Stimulated activated naive B cell treated with anti-CD40 and anti-IgM and Interleukin-4, amounts not matched to agents 10 μg/mL and 1 μg/mL and 100 μg/mL, for 72 hours (primary cell): ENCODE results near the gene GPATCH8.

ENCODE experiments used
- ATAC-seq, 2 donors: fragments of 150-1000 bp; cut with Tn5 transposase; replicated peaks; 2 replicates each; pipeline ENCODE4 v1.10.0; 2021; ENCODE audit warnings: moderate library complexity in 1 of 2
- DNase-seq: peaks from one replicate; pipeline ENCODE4 v3.0.0; 2021
- H3K27ac Mint-ChIP-seq: one replicate; pipeline ENCODE4 v1.8.0; 2022; ENCODE audit warnings: mild to moderate bottlenecking, mixed read lengths
- H3K27me3 Mint-ChIP-seq, 2 donors: one replicate each; pipeline ENCODE4 v1.8.0; 2022; ENCODE audit warnings: mixed read lengths in 2 of 2
- H3K36me3 Mint-ChIP-seq, 2 donors: one replicate each; pipeline ENCODE4 v1.8.0; 2022; ENCODE audit warnings: mixed read lengths in 2 of 2, mild to moderate bottlenecking in 1 of 2
- H3K4me1 Mint-ChIP-seq, 2 donors: one replicate each; pipeline ENCODE4 v1.8.0; 2022; ENCODE audit warnings: mixed read lengths in 2 of 2, mild to moderate bottlenecking in 1 of 2
- H3K4me3 Mint-ChIP-seq, 2 donors: one replicate each; pipeline ENCODE4 v1.8.0; 2022; ENCODE audit warnings: mild to moderate bottlenecking in 2 of 2, mixed read lengths in 2 of 2, moderate library complexity in 1 of 2
- H3K9me3 Mint-ChIP-seq, 2 donors: one replicate each; pipeline ENCODE4 v1.8.0; 2022; ENCODE audit warnings: mixed read lengths in 2 of 2, mild to moderate bottlenecking in 1 of 2

The GPATCH8 gene

DNA sequence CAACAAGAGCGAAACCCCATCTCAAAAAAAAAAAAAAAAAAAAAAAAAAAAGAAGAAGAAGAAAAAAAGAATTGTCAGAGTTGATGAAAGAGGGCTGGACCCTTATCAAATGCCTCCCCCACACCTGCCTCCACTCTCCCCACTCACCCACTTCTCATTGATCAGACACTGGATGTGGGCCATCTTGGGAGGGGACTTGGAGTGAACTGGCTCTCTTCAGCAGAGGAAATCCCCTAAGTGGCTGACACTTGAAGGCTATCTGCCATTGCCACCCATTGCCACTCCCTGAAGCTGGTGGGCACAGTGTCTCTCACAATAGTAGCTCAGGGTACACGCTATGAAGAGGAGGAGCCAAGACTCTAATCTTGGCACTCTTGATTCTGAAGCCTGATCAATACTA lies 115.4 kb downstream of the GPATCH8 start:
- Mint-ChIP-seq H3K27ac (no peak overlapping the region), H3K36me3 (peaks cover 0 to 4% of the 10 kb centered on the region in 2 donors), H3K4me1 (peaks cover 9 to 34% of the 10 kb centered on the region in 2 donors), H3K27me3 (peaks cover 20 to 45% of the 10 kb centered on the region in 2 donors), H3K4me3 (no peak overlapping the region), H3K9me3 (peaks cover 0 to 6% of the 10 kb centered on the region in 2 donors)
- DNase-seq (no peak), ATAC-seq (no peak)

DNA sequence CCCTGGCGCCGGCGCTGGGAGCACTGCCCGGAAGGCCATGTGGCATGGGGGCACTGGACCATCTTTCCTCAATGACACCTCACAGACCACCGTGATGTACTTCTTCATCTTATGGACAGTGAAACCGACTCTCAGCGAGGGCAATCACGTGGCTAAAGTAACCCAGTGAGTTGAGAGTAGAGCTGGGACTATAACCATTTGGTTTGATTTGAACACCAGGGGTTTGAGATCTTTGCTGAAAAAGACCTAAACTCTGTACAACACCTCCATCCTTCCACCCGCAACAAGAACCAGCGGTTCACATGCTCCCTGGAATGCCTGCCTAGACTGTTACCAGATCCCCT lies 117.1 kb downstream of the GPATCH8 start:
- no peak for DNase-seq
- no peak overlapping the region for H3K27ac Mint-ChIP-seq
- peaks cover 9 to 34% of the 10 kb centered on the region in 2 donors for H3K4me1 Mint-ChIP-seq
- no peak for ATAC-seq
- H3K36me3 Mint-ChIP-seq, result peaks cover 0 to 4% of the 10 kb centered on the region in 2 donors
- H3K9me3 Mint-ChIP-seq, result peaks cover 0 to 6% of the 10 kb centered on the region in 2 donors
- H3K4me3 Mint-ChIP-seq, result peak overlapping the region; percentile 73 to 78
- H3K27me3 Mint-ChIP-seq, result peaks cover 20 to 50% of the 10 kb centered on the region in 2 donors

DNA sequence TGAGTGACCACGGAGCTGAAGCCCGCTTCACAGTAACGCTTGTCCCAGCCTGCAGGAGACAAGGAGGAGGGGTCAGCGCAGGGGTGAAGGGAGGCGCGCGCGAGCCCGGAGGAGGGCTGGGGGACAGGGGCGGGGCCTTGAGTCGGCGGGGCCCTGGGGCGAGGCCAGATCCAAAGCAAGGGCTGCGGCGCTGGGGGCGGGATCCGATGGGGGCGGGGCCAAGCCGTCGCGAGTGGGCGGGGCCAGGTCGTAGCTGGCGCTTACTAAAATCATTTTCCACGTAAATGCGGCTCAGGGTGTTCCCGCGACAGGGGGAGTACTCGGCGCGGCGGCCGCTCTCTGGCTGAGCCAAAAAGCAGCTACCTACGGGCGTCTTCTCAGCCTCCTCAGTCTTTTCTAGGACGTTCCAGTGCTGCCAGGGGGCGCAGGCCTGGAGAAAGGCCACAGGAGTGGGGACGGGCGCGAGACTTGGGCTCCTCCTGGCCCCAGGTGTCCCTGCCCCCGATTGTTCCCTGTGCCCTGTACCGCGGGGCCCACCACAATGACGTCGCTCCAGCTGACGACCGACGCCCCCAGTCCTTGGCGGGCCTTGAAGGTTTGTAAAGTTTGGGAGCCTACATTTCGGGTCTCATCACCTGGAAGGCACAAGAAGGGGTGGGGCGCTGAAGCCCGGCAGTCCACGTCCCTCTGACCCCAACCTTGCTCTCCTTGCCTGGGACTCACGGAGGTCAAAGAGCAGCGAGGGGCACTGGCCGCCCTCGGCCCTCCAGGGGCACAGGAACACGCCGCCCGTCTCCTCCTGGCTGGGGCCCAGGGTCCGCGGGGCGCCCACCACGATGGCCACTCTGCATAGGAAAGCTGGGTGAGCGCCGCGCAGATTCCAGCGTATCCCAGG lies 117.7 kb downstream of the GPATCH8 start:
- Mint-ChIP-seq H3K36me3 (peaks cover 0 to 4% of the 10 kb centered on the region in 2 donors), H3K4me1 (peaks cover 9 to 30% of the 10 kb centered on the region in 2 donors), H3K4me3 (peak overlapping the region; percentile 73 to 78), H3K27ac (peak overlapping the region; percentile 38), H3K9me3 (peaks cover 0 to 6% of the 10 kb centered on the region in 2 donors), H3K27me3 (peaks cover 20 to 50% of the 10 kb centered on the region in 2 donors)
- DNase-seq (peak; percentile 71), ATAC-seq (peak; percentile 86)

DNA sequence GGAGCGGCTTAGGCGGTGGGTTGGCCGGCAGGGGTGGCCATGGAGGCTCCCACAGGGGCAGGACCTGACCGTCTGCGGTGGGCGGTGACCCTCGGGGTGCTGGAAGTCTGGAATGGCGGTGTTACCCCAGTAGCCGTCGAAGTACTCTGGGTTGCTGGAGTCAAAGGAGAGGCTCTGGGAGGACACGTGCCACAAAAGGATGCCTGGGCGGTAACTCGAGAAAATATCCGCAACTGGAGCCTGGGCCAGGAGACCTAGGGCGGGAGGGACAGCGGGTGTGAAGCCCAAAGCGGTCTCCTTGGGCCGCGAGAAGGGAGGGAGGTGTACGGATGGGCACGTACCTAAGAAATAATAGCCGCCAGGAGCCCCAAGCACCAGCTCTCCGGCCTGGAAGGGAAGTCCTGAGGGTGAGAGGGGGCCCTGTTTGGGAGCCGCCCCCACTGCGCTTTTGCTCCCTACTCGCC lies 118.4 kb downstream of the GPATCH8 start:
- ATAC-seq (peak; percentile 26 to 34), DNase-seq (no peak)
- H3K4me3 Mint-ChIP-seq, result peak overlapping the region; percentile 73 to 78
- peaks cover 0 to 2% of the 10 kb centered on the region in 2 donors for H3K9me3 Mint-ChIP-seq
- H3K27me3 Mint-ChIP-seq, result peaks cover 19 to 49% of the 10 kb centered on the region in 2 donors
- no peak overlapping the region for H3K27ac Mint-ChIP-seq
- H3K4me1 Mint-ChIP-seq, result peaks cover 7 to 24% of the 10 kb centered on the region in 2 donors
- H3K36me3 Mint-ChIP-seq, result peaks cover 0 to 4% of the 10 kb centered on the region in 2 donors

DNA sequence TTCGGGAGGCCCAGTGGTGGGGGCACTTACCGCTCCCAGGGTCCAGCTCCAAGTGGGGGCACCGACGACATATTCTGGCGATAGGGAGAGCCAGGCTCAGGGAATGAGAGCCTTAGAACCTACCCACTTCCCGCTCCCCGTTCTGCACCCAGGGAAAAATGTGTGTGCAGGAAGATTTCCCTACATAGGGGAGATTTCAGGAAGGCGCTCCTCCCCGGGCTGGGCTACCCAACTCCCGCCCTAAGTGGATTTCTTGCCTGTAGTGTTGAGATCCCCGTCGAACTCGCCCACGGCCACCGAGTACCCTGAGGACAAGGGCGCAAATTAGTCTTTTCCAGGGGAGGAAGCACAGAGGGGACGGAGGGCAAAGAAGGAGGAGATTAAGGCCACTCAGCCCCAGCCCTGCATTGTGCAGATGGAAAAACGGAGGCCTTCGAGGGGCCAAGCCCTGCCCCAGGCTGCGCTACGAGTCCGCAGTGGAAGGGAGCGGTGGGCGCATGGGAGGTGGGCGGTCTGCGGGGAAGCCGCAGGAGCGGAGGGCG lies 118.9 kb downstream of the GPATCH8 start:
- DNase-seq (no peak), ATAC-seq (no peak)
- Mint-ChIP-seq H3K9me3 (peaks cover 0 to under 1% of the 10 kb centered on the region in 2 donors), H3K36me3 (peaks cover 0 to 1% of the 10 kb centered on the region in 2 donors), H3K4me3 (peak overlapping the region; percentile 51 to 60), H3K27ac (peak overlapping the region; percentile 4), H3K4me1 (peaks cover 2 to 18% of the 10 kb centered on the region in 2 donors), H3K27me3 (peaks cover 14 to 47% of the 10 kb centered on the region in 2 donors)

DNA sequence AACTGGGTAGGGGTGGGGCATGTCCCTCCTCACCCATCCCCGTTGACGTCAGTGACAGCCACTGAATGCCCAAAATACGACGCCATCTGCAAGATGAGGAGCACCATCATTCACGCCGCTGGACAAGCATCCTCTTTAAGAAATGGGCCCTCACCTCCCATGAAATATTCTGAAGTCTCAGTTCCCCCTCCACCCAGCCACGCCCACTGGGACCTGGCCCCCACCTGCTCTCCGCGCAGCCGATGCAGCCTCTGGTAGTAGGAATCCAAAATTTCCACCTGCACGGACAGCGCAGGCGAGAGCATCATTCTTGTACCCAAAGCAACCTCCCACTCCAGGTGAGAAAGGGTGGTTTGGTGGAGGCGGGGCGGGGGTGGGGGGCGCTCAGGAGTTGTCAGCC lies 119.3 kb downstream of the GPATCH8 start:
- H3K27ac Mint-ChIP-seq, result no peak overlapping the region

DNA sequence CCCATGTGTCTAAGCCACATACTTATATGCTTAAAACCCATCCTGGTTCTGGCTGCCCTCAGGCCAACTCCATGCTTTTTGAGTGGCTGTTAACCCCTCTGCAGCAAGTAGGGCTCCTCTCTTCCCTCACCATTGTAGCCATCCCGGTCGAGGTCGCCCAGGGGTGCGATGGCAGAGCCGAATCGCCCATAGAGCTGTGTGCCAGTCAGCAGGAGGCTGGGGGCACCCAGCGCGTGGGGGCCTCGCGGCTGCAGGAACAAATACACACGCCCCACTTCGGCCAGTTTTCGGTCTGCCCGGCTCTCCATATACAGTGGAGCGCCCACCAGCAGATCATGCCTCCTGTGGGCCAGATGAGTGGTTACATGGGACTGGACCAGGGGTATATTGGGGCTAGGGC lies 119.8 kb downstream of the GPATCH8 start:
- Mint-ChIP-seq H3K27me3 (peaks cover 12 to 47% of the 10 kb centered on the region in 2 donors), H3K9me3 (no peaks in the 10 kb centered on the region), H3K36me3 (no peaks in the 10 kb centered on the region), H3K4me1 (peaks cover 2 to 16% of the 10 kb centered on the region in 2 donors), H3K27ac (no peak overlapping the region), H3K4me3 (no peak overlapping the region)
- DNase-seq (no peak), ATAC-seq (no peak)

More for the DNA sequence above, 119.3 kb downstream of the GPATCH8 start:
- peaks cover 2 to 16% of the 10 kb centered on the region in 2 donors for H3K4me1 Mint-ChIP-seq
- no peak overlapping the region for H3K4me3 Mint-ChIP-seq
- DNase-seq, result no peak
- no peaks in the 10 kb centered on the region for H3K36me3 Mint-ChIP-seq
- no peaks in the 10 kb centered on the region for H3K9me3 Mint-ChIP-seq
- ATAC-seq, result no peak
- peaks cover 9 to 43% of the 10 kb centered on the region in 2 donors for H3K27me3 Mint-ChIP-seq

DNA sequence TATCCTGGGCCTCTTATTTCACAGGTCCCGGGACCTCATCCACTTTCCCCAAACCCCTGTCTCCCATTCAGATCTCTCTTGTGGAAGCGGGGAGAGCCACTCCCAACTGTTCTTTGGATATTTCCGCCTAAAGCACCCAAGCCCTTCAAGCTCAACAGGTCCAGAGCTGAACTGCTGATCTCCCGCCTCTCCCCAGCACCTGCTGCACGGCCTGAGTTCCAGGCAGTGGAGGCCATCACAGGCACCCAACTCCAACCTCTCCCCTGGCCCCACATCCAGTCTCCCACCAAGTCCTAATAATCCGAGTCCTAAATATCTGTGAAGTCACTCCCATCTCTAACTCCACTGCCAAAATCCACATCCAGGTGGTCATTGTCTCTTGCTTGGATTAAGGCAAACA lies 120.3 kb downstream of the GPATCH8 start:
- ATAC-seq, result no peak
- no peaks in the 10 kb centered on the region for H3K36me3 Mint-ChIP-seq
- H3K27me3 Mint-ChIP-seq, result peaks cover 13 to 50% of the 10 kb centered on the region in 2 donors
- no peak overlapping the region for H3K4me3 Mint-ChIP-seq
- peaks cover 2 to 16% of the 10 kb centered on the region in 2 donors for H3K4me1 Mint-ChIP-seq
- no peak overlapping the region for H3K27ac Mint-ChIP-seq
- no peak for DNase-seq
- H3K9me3 Mint-ChIP-seq, result no peaks in the 10 kb centered on the region

DNA sequence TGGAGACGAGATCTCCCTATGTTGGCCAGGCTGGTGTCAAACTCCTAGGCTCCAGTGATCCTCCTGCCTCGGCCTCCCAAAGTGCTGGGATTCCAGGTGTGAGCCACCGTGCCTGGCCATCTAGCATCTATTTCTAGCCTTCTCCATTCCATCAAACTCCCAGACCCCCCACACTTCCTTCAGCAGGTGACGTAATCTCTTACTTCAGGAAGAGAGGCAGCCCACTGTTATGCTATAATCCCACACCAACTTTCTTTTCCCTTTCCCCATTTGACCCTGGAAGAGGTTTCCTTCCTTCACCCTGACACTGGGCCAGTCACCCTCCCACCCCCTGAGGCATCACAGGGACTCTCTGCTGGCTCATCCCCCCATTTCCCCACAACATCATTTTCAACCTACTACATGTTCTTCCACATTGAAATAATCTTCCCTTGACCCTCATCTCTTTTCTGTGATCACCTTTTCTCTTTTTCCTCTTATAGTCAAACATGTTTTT lies 121.3 kb downstream of the GPATCH8 start:
- no peak overlapping the region for H3K4me3 Mint-ChIP-seq
- H3K27ac Mint-ChIP-seq, result no peak overlapping the region
- peaks cover 2 to 16% of the 10 kb centered on the region in 2 donors for H3K4me1 Mint-ChIP-seq
- no peaks in the 10 kb centered on the region for H3K36me3 Mint-ChIP-seq
- no peaks in the 10 kb centered on the region for H3K9me3 Mint-ChIP-seq
- DNase-seq (no peak), ATAC-seq (no peak)
- H3K27me3 Mint-ChIP-seq, result peaks cover 12 to 53% of the 10 kb centered on the region in 2 donors

DNA sequence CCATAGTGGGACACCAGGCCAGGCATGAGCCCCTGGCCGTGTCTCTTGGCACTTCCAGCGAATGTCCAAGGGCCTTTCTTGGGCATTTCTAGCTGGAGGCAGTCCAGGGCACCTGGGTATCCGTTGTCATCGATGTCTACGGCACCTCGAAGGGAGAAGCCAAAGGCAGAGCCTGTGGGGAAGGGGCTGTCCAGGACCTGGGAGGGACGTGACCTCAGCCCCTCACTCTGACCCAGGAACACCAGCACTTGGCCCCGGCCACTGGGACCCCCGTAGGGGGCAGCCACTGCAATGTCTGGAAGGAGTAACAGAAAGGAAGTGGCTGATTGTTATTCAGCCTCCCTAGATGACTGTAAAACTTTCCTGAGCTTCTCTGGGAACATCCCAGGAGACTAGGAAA lies 122.4 kb downstream of the GPATCH8 start:
- Mint-ChIP-seq H3K4me3 (no peak overlapping the region), H3K27ac (no peak overlapping the region), H3K9me3 (no peaks in the 10 kb centered on the region), H3K4me1 (peaks cover 2 to 14% of the 10 kb centered on the region in 2 donors), H3K27me3 (peaks cover 12 to 56% of the 10 kb centered on the region in 2 donors), H3K36me3 (no peaks in the 10 kb centered on the region)
- ATAC-seq (no peak), DNase-seq (no peak)

DNA sequence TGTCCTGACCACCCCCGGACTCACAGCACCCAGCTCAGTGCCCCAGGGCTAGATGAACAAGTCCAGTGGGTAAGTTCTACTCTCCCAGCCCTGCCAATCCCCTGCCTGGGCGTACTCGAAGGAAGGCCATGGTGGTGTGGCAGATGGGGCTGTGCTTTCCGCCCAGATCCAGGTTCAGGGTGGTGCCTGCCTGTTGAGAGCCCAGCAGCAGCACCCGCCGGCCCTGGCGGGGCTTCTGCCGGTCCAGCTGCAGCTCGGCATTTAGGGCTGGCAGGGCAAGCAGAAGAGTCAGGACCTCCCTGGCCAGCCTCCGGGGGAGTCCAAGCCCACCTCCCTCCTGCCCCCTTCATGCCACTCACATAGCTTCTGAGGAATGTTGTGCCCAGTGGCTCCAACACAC lies 123.3 kb downstream of the GPATCH8 start:
- Mint-ChIP-seq H3K4me3 (no peak overlapping the region), H3K27ac (no peak overlapping the region), H3K4me1 (peaks cover 4 to 18% of the 10 kb centered on the region in 2 donors), H3K27me3 (peaks cover 12 to 61% of the 10 kb centered on the region in 2 donors), H3K36me3 (no peaks in the 10 kb centered on the region), H3K9me3 (no peaks in the 10 kb centered on the region)
- ATAC-seq (no peak), DNase-seq (no peak)

DNA sequence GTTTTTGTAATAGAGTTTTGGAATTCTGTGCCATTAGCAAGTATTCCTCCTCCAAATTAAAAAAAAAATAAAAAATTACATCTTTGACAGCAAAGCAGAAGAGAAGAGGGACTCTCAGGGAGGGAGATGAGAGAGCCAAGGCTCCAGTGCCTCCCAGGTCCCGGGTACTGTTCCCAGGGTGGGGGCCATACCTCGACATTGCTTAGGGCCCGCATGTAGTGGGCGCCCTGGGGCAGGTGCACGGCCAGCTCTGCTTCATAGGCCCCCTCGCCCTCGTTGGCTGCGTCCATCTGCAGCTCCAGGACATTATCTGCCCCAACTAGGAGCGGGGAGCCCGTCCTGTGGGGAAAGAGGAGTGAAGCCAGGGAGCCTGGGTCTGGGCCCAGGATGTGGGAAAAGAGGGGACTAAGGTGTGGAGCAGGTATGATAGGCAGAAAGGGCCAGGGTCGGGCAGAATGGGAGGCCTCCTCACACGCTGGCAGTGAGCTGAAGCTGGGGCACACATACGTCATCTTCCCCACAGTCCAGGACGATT lies 125.0 kb downstream of the GPATCH8 start:
- Mint-ChIP-seq H3K27ac (no peak overlapping the region), H3K27me3 (peaks cover 20 to 58% of the 10 kb centered on the region in 2 donors), H3K36me3 (no peaks in the 10 kb centered on the region), H3K4me3 (no peak overlapping the region), H3K9me3 (no peaks in the 10 kb centered on the region), H3K4me1 (peaks cover 3 to 19% of the 10 kb centered on the region in 2 donors)
- ATAC-seq (no peak), DNase-seq (no peak)

DNA sequence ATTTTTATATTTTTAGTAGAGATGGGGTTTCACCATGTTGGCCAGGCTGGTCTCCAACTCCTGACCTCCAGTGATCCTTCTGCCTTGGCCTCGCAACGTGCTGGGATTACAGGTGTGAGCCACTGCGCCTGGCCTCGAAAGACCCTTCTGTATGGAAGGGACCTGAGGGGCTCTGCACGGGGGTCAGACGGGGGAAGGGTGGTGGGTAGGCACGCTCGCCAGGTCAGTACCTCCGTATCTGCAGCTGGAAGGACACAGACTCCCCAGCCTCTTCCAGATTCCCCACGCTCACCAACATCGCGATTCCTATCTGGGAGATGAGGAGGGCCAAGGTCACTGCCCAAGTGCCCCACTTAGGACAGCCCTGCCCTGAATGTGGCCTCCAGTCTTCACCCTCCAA lies 126.4 kb downstream of the GPATCH8 start:
- DNase-seq (no peak), ATAC-seq (no peak)
- H3K4me3 Mint-ChIP-seq, result no peak overlapping the region
- no peaks in the 10 kb centered on the region for H3K9me3 Mint-ChIP-seq
- no peak overlapping the region for H3K27ac Mint-ChIP-seq
- H3K27me3 Mint-ChIP-seq, result peaks cover 28 to 59% of the 10 kb centered on the region in 2 donors
- H3K36me3 Mint-ChIP-seq, result no peaks in the 10 kb centered on the region
- H3K4me1 Mint-ChIP-seq, result peaks cover 3 to 19% of the 10 kb centered on the region in 2 donors

DNA sequence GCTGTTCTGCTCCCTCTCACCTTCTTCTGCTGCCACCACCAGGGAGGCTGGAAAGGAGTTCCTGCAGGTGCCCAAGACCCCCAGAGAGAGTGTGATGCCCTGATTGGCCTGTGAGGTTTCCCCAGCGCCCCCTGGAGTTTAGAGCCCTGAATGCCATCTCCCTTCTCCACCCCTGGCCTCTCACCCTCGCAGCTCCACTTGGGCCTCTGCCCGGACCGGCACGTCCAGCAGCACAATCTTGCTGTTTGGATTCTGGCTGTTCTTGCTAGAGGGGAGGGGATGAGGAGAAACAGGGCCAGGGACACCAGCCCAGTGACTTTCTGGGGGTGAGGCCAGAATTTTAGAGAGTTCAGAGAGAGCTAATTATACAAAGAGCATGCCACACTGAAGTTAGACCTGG lies 127.1 kb downstream of the GPATCH8 start:
- H3K27ac Mint-ChIP-seq, result no peak overlapping the region
- H3K27me3 Mint-ChIP-seq, result peaks cover 34 to 65% of the 10 kb centered on the region in 2 donors
- no peaks in the 10 kb centered on the region for H3K9me3 Mint-ChIP-seq
- peak in 1 of 2 donors; percentile 54 for ATAC-seq
- no peak overlapping the region for H3K4me3 Mint-ChIP-seq
- H3K4me1 Mint-ChIP-seq, result peaks cover 3 to 19% of the 10 kb centered on the region in 2 donors
- no peak for DNase-seq
- H3K36me3 Mint-ChIP-seq, result no peaks in the 10 kb centered on the region
